Caki2 (cell line): ENCODE measurements around the gene TRMT1L. TPM values are rescaled to one million over a fixed set of nuclear protein-coding genes. Genes with fewer than 3 reads are reported as not detected.
"Not testable (repeated sequence)": the region's sequence is repeated elsewhere in the genome, so short reads cannot be mapped to it uniquely, and the experiment has no call there.

Experiments
- DNase-seq: peaks from one replicate; pipeline ENCODE4 v3.0.0-alpha.2; 2015; ENCODE audit warnings: low read depth
- in situ Hi-C: cut with HindIII; loops from 2 replicates; pipeline ENCODE4 v1.10.0; 2016; ENCODE audit warnings: low sequenced_read_pairs, low pct_unique_long_range_greater_than_20kb, mixed read lengths
- total RNA-seq: library from RNA; depleted of rRNA; stranded (reverse); fragments of >200 nt; shearing (Covaris generic); gene quantifications from 2 replicates; pipeline ENCODE4 v1.2.3, GENCODE V29; 2014; ENCODE audit warnings: low replicate concordance; rRNA removed

The TRMT1L gene
- total RNA-seq: 15.1 and 26.3 TPM in 2 replicates

DNA sequence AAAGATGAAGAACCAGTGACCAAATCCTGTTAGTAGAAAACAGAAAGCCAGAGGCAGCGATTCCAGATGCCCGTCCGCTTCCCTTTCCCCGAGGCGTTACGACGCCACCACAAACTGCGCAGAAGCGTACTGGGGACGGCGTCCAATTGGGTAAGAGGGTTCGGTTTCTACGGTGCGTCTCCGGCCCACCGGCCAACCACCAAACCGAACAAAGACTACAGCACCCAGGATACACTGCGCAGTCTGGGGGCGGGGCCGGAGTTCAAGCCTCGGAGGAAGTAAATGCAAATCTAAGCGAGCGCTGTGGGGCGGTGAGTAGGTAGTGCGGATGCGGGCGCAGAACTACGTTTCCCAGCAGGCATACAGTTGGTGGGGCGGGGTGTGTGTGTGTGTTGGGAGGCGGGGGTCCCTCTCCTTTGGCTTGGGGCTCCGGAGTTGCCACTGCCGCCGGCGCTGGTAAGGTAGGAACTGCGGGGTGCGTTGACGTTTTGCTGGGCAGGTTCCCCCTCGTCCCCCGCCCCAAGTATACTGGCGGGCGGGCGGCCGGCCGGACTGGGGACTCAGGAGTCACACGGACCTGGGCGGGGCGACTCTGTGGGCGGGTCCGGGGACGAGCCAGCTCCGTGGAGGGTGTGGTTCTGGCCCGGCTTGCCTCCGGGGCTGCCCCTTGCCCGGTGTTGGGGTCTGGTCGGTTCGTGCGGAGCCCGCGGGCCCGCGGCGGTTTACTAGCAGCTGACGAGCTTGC lies at the start of gene TRMT1L, which contains the start of gene SWT1:
Gene TRMT1L, minus strand, starts transcription at position 100 of the 745 bp plus-strand sequence. CDS start 241 bp downstream, outside the sequence.
Gene SWT1, plus strand, starts transcription at position 314 of the 745 bp plus-strand sequence. CDS start 3,675 bp downstream, outside the sequence.
- DNase-seq: peak; percentile 99
- in situ Hi-C loops: no loop called here

GRCh38 chr1:185200889-185201288 lies 44.1 kb upstream of the TRMT1L start:
- in situ Hi-C loops: no loop called here

GRCh38 chr1:185198712-185199111 lies 42.0 kb upstream of the TRMT1L start:
- in situ Hi-C loops, DNase-seq: not testable (repeated sequence)

More at GRCh38 chr1:185200889-185201288, 44.1 kb upstream of the TRMT1L start:
- no peak for DNase-seq

- in situ Hi-C loops: no loop called here
- DNase-seq: no peak
These were observed 37.0 kb upstream of the TRMT1L start for GRCh38 chr1:185193756-185194155.

GRCh38 chr1:185170291-185170848 lies 13.6 kb upstream of the TRMT1L start:
- in situ Hi-C loops: no loop called here
- peak; percentile 61 for DNase-seq

GRCh38 chr1:185166106-185166505 lies 9.4 kb upstream of the TRMT1L start:
- DNase-seq: no peak
- in situ Hi-C loops: no loop called here

DNA sequence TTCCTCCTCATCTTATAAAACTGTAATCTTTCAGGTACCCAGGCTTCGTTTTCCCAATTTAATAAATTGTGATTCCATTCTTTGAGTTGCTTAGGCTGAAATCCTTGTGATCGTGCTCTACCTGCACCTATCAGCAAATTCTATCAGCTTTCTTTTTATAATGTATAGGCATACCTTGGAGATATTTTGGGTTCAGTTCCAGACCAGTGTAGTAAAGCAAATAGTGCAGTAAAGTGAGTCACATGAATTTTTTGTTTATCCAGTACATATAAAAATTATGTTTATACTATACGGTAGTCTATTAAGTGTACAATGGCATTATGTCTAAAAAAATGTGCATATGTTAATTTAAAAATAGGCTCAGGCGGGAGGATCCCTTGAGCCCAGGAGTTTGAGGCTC lies 5.7 kb upstream of the TRMT1L start:
- DNase-seq: no peak
- in situ Hi-C loops: no loop called here

DNA sequence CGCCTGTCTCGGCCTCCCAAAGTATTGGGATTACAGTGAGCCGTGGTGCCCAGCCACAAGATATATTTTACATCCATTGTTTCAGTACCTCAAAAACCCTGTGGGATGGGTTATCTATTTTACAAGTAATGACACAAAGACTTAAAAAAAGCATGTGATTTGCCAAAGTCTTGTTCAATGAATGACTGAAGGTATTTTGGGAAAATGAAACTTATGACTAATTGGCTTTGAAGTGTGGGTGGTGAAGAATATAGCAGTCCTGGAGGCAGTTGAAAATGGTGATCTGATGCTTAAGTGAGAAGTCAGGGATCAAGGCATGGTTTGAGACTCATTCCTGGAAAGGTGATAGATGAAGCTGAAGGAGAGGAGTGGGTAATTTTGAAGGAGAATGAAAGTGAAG lies 3.2 kb upstream of the TRMT1L start:
- DNase-seq: no peak
- in situ Hi-C loops: no loop called here

- DNase-seq: no peak
- in situ Hi-C loops: no loop called here
These were observed 2.0 kb upstream of the TRMT1L start for GRCh38 chr1:185158800-185159199.

GRCh38 chr1:185157599-185158412 lies 1.1 kb upstream of the TRMT1L start:
- no peak for DNase-seq
- in situ Hi-C loops: no loop called here

GRCh38 chr1:185156288-185156853 lies 382 bp downstream of the TRMT1L start:
- in situ Hi-C loops: no loop called here
- no peak for DNase-seq

GRCh38 chr1:185155600-185156287 lies 1.0 kb downstream of the TRMT1L start:
- DNase-seq: no peak
- in situ Hi-C loops: no loop called here

- DNase-seq: no peak
- in situ Hi-C loops: no loop called here
These were observed 1.7 kb downstream of the TRMT1L start for GRCh38 chr1:185154912-185155513.

DNA sequence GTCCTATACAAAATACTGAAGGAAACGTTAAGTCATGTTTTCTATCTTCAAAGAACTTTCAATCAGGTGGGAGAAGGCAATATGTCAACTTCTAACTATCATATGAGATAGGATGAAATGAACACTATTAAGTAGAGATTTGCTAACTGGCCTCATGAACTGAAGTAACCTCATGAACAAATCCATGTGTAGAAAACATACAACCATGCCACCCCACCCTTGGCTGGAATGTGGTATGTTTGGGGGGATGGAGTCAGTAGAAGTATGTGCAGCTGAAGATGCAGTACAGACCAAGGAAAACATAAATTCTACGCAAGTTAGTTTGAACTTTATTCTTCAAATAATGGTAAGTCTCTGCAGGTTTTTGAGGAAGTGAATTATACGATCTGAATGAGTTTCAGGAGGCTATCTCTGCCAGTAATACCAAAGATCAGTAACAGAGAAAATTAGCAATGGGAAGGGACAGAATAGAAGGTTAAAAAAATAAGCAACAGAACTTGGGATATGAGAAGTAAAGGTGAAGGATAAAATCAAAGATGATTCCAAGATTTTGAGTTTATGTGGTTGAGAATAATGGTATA lies 4.5 kb downstream of the TRMT1L start:
- DNase-seq: no peak
- in situ Hi-C loops: no loop called here

DNA sequence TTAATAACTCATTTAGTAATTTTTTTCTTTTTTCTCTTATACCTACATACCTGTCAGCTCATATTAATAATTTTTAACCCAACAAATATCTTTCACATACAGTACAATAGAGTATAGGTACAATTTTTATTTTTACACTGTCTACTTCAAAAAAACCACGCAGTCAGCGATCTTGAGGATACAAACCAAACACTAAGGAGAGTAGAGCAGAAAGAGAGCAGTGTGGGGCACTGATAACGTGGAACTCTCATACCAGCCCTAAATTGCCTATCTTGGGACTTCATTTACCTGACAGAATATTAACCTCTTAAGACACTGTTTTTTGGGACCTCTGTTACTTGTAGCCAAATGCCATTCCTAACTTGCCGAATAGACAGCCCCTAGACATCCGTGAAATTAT lies 5.5 kb downstream of the TRMT1L start:
- in situ Hi-C loops: no loop called here
- DNase-seq: no peak

- DNase-seq: no peak
- in situ Hi-C loops: no loop called here
These were observed 12.5 kb downstream of the TRMT1L start for GRCh38 chr1:185144233-185144632.

GRCh38 chr1:185139246-185139645 lies 17.5 kb downstream of the TRMT1L start:
- in situ Hi-C loops: no loop called here
- no peak for DNase-seq
